GM20000 (cell line): ENCODE measurements around the gene PPP1R37.

Experiments
- DNase-seq: peaks from one replicate; pipeline ENCODE4 v3.0.0; 2012; ENCODE audit warnings: low spot score
- TF ChIP-seq, protein P1 (sequence below): IDR thresholded peaks from 2 replicates; pipeline ENCODE4 v1.5.1; 2012; ENCODE audit warnings: mild to moderate bottlenecking, control low read depth; ENCODE audit errors: extremely low read depth, missing control alignments

The PPP1R37 gene

GRCh38 chr19:45146741-45147205 lies 53.8 kb downstream of the PPP1R37 start:
- TF ChIP-seq, protein P1, sequence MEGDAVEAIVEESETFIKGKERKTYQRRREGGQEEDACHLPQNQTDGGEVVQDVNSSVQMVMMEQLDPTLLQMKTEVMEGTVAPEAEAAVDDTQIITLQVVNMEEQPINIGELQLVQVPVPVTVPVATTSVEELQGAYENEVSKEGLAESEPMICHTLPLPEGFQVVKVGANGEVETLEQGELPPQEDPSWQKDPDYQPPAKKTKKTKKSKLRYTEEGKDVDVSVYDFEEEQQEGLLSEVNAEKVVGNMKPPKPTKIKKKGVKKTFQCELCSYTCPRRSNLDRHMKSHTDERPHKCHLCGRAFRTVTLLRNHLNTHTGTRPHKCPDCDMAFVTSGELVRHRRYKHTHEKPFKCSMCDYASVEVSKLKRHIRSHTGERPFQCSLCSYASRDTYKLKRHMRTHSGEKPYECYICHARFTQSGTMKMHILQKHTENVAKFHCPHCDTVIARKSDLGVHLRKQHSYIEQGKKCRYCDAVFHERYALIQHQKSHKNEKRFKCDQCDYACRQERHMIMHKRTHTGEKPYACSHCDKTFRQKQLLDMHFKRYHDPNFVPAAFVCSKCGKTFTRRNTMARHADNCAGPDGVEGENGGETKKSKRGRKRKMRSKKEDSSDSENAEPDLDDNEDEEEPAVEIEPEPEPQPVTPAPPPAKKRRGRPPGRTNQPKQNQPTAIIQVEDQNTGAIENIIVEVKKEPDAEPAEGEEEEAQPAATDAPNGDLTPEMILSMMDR: no peak
- no peak for DNase-seq

GRCh38 chr19:45147835-45148676 lies 55.1 kb downstream of the PPP1R37 start:
- DNase-seq: no peak

DNA sequence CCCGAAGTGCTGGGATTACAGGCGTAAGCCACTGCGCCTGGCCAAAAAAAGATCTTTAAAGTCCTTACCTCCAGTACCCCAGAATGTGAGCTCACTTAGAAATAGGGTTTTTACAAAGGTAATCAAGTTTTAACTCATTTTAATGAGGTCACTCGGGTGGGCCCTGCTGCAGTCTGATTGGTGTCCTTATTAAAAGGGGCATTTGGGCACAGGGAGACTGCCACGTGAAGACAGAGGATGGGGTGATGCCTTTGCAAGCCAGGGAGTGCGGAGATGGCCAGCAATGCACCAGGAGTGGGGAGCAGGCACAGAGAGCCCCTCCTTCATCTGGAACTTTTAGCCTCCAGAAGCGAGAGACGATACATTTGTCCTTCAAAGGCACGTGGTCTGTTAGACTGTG lies 56.1 kb downstream of the PPP1R37 start:
- TF ChIP-seq, protein P1: no peak
- no peak for DNase-seq

More at GRCh38 chr19:45147835-45148676, 55.1 kb downstream of the PPP1R37 start:
- TF ChIP-seq, protein P1: no peak

GRCh38 chr19:45150180-45150579 lies 57.2 kb downstream of the PPP1R37 start:
- TF ChIP-seq, protein P1: no peak
- DNase-seq: no peak

- TF ChIP-seq, protein P1: no peak
- peak; percentile 27 for DNase-seq
These were observed 57.8 kb downstream of the PPP1R37 start for GRCh38 chr19:45150751-45151281.

DNA sequence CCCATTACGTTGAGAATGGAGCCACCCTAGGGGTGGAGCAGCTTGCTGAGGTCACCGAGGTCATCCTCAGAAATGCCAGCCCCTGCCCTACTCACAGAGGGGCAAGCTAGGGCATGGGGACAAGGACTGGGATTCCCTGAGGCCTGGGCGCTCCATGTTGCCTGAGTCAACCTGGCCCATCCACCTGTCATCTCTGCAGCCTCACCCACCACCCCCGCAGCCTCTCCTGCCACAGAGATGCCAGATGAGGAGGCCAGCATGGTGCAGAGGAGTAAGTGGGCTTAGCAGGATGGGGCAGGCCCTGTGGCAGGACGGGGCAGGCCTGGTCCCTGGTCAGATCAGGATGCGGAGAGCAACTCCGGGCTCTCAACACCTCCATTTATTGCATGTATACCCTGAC lies 58.3 kb downstream of the PPP1R37 start:
- TF ChIP-seq, protein P1: no peak
- DNase-seq: peak; percentile 13

DNA sequence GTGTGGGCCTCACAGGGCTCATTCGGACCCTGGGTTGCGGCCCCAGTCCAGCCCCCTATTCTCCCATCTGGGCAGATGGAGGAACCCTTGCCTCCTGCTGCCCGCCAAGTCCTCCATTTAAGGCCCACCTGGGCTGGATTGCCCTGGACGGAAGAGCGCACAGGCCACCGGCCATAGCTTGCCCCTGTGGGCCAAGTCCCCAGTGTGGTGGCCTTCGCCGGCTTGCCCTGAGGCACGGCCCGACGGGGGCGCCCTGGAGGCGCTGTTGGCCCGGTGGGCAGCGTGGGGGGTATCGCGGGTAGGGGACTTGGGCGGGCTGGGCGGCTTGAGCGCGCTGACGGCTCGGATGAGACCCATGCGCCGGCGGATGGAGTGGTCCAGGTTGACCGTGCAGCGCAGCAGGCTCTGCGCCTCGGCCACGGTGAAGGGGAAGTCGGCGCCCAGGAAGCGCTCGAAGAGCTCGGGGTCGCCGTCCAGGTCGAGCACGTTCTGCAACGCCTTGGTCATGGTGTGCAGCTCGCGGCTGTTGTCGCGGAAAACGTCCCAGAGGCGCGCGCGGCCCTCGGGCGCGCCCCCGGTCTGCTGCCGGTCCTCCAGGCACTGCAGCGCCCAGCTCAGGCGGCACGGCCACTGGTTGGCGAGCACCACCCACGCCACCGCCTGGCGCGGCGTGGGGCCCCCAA lies 59.0 kb downstream of the PPP1R37 start:
- DNase-seq: peak; percentile 41
- TF ChIP-seq, protein P1: no peak
